ENCODE measurements around the gene RBM20. TPM values are rescaled to one million over a fixed set of nuclear protein-coding genes. Genes with fewer than 3 reads are reported as not detected.

The RBM20 gene
- total and polyA plus RNA-seq, 2 of the 13 experiments (the other 11 are each of a cell fraction or from before 2014, with no cell fraction given): 0.02 to 0.22 TPM

- Histone ChIP-seq H3K9ac (ENCODE audit: insufficient read depth, low read depth, low read length) (no peak overlapping the region), H3K36me3 (replicated peaks in 1 of 2; ENCODE audit: control insufficient read depth in 1 of 2, insufficient read depth in 2 of 2, low read length in 2 of 2) (no peaks in the 10 kb centered on the region), H3K4me1 (ENCODE audit: insufficient read depth, low read length) (0 out of 2 replicates have a peak, but pooled peaks cover 5% of the 10 kb centered on the region), H3K9me3 (ENCODE audit: low read length) (no peaks in the 10 kb centered on the region), H4K20me1 (ENCODE audit: insufficient read depth, low read length) (no peaks in the 10 kb centered on the region), H3K27ac (ENCODE audit: extremely low read length, insufficient read depth, low read length) (no peak overlapping the region), H3K4me2 (ENCODE audit: low read depth, low read length) (no peak overlapping the region), H2AFZ (ENCODE audit: low read length) (no peak overlapping the region), H3K27me3 (ENCODE audit: control insufficient read depth in 1 of 2, insufficient read depth in 2 of 2, low read length in 2 of 2) (peaks cover 0 to 11% of the 10 kb centered on the region in 2 experiments; a peak in 3 of 5 replicates), H3K79me2 (ENCODE audit: insufficient read depth, low read length) (no peaks in the 10 kb centered on the region), H3K4me3 (replicated peaks in 1 of 3; ENCODE audit: insufficient read depth in 1 of 3, low read depth in 2 of 3, low read length in 3 of 3) (no peak overlapping the region)
- POLR2A ChIA-PET: no interaction called here
- no peak for DNase-seq (ENCODE audit: low spot score)
- no TSS peak for BruUV-seq (replicated peaks)
- no peak for FAIRE-seq
- in situ Hi-C loops (cut with HindIII; ENCODE audit: extremely low pct_ligation_motif_present, low pct_unique_long_range_greater_than_20kb) (no loop called here), intact Hi-C loops (cut with micrococcal nuclease; ENCODE audit: unreplicated experiment) (loop anchor here (1.0 kb wide), 1 partner anchor 70 kb away; no protein-coding TSS in a partner anchor)
- 51% methylated on average over 10 of the region's 18 CpGs for WGBS (ENCODE audit: low lambda C conversion rate)
- CTCF ChIA-PET (ENCODE audit: low intra/inter-chr PET ratio, low total read pairs): interaction anchor here (1.6 kb wide), 1 partner anchor 70 kb away, joined by 10 read pairs; no protein-coding TSS in a partner anchor
- no peak; the same call in 2 of the 3 replicates for ATAC-seq
- no peak for TF ChIP-seq YEATS4 (CRISPR knock-in tag; IDR thresholded peaks at IDR 0.05; ENCODE audit: borderline replicate concordance)
- no peak for TF ChIP-seq ZBTB7A (CRISPR knock-in tag; IDR thresholded peaks at IDR 0.05)
- TF ChIP-seq ZNF83 (CRISPR knock-in tag; IDR thresholded peaks at IDR 0.05; ENCODE audit: borderline replicate concordance): no peak
- no peak for TF ChIP-seq JARID2 (CRISPR knock-in tag; IDR thresholded peaks at IDR 0.05; ENCODE audit: insufficient replicate concordance)
- no peak for TF ChIP-seq ZHX1 (CRISPR knock-in tag; IDR thresholded peaks at IDR 0.05; ENCODE audit: low read depth)
- TF ChIP-seq ZNF317 (CRISPR knock-in tag; IDR thresholded peaks at IDR 0.05): no peak
- no peak for TF ChIP-seq NFKBIZ (CRISPR knock-in tag; IDR thresholded peaks at IDR 0.05)
- no peak for TF ChIP-seq SMC3 (IDR thresholded peaks at IDR 0.05; ENCODE audit: low read length)
- TF ChIP-seq HMGA1 (CRISPR knock-in tag; conservative IDR thresholded peaks at IDR 0.05): no peak
- no peak for TF ChIP-seq ZNF670 (CRISPR knock-in tag; IDR thresholded peaks at IDR 0.05; ENCODE audit: borderline replicate concordance)
- TF ChIP-seq POLR2AphosphoS2 (IDR thresholded peaks at IDR 0.05; ENCODE audit: low read depth, low read length): no peak
- no peak for TF ChIP-seq AFF4 (CRISPR knock-in tag; IDR thresholded peaks at IDR 0.05)
- no peak for TF ChIP-seq ZNF260 (CRISPR knock-in tag; IDR thresholded peaks at IDR 0.05; ENCODE audit: borderline replicate concordance, low read depth)
- TF ChIP-seq PAX8 (CRISPR knock-in tag; IDR thresholded peaks at IDR 0.05; ENCODE audit: borderline replicate concordance): no peak
- TF ChIP-seq ZSCAN31 (CRISPR knock-in tag; IDR thresholded peaks at IDR 0.05; ENCODE audit: low read depth): no peak
- TF ChIP-seq MLLT10 (CRISPR knock-in tag; IDR thresholded peaks at IDR 0.05): no peak
- TF ChIP-seq HNRNPUL1 (IDR thresholded peaks at IDR 0.05; ENCODE audit: low read depth, low read length): no peak
Observed at GRCh38 chr10:110680273-110681020, 36.3 kb downstream of the RBM20 start.
